ENCODE measurements around the gene NTRK3.

The NTRK3 gene

GRCh38 chr15:88032787-88033186 lies 223.8 kb downstream of the NTRK3 start:
- DNase-seq (ENCODE audit: low read depth in 3 of 3): no peak

- DNase-seq (ENCODE audit: low read depth in 3 of 3): no peak
Observed at GRCh38 chr15:88031461-88031860, 225.1 kb downstream of the NTRK3 start.

- DNase-seq (ENCODE audit: low read depth in 3 of 3): no peak
Observed at GRCh38 chr15:88029696-88030095, 226.8 kb downstream of the NTRK3 start.

- no peak for DNase-seq (ENCODE audit: low read depth in 3 of 3)
Observed at GRCh38 chr15:88028024-88028423, 228.5 kb downstream of the NTRK3 start.

- DNase-seq (ENCODE audit: low read depth in 3 of 3): no peak
Observed at GRCh38 chr15:88023914-88024313, 232.6 kb downstream of the NTRK3 start.

GRCh38 chr15:88022716-88023115 lies 233.8 kb downstream of the NTRK3 start:
- DNase-seq (ENCODE audit: low read depth in 3 of 3): no peak

GRCh38 chr15:88021601-88022000 lies 234.9 kb downstream of the NTRK3 start:
- DNase-seq (ENCODE audit: low read depth in 3 of 3): no peak

- no peak for DNase-seq (ENCODE audit: low read depth in 3 of 3)
Observed at GRCh38 chr15:88020806-88021205, 235.7 kb downstream of the NTRK3 start.

GRCh38 chr15:88019656-88020055 lies 236.9 kb downstream of the NTRK3 start:
- DNase-seq (ENCODE audit: low read depth in 3 of 3): no peak

GRCh38 chr15:88018869-88019641 lies 237.5 kb downstream of the NTRK3 start:
- DNase-seq (ENCODE audit: low read depth in 3 of 3): no peak

GRCh38 chr15:88017753-88018152 lies 238.8 kb downstream of the NTRK3 start:
- DNase-seq (ENCODE audit: low read depth in 3 of 3): no peak

- DNase-seq (ENCODE audit: low read depth in 3 of 3): no peak
Observed at GRCh38 chr15:88016406-88016805, 240.1 kb downstream of the NTRK3 start.

- no peak for DNase-seq (ENCODE audit: low read depth in 3 of 3)
Observed at GRCh38 chr15:88015228-88015860, 241.2 kb downstream of the NTRK3 start.

- no peak for DNase-seq (ENCODE audit: low read depth in 3 of 3)
Observed at GRCh38 chr15:88014454-88015160, 241.9 kb downstream of the NTRK3 start.

GRCh38 chr15:88013111-88013510 lies 243.4 kb downstream of the NTRK3 start:
- DNase-seq (ENCODE audit: low read depth in 3 of 3): no peak

- no peak for DNase-seq (ENCODE audit: low read depth in 3 of 3)
Observed at GRCh38 chr15:88012688-88013087, 243.9 kb downstream of the NTRK3 start.

GRCh38 chr15:88012233-88012632 lies 244.3 kb downstream of the NTRK3 start:
- no peak for DNase-seq (ENCODE audit: low read depth in 3 of 3)

GRCh38 chr15:88011533-88011932 lies 245.0 kb downstream of the NTRK3 start:
- DNase-seq (ENCODE audit: low read depth in 3 of 3): no peak

GRCh38 chr15:88006146-88006545 lies 250.4 kb downstream of the NTRK3 start:
- DNase-seq (ENCODE audit: low read depth in 3 of 3): no peak

GRCh38 chr15:88004399-88004798 lies 252.1 kb downstream of the NTRK3 start:
- DNase-seq (ENCODE audit: low read depth in 3 of 3): no peak

- DNase-seq (ENCODE audit: low read depth in 3 of 3): no peak
Observed at GRCh38 chr15:88003541-88004327, 252.8 kb downstream of the NTRK3 start.

- DNase-seq (ENCODE audit: low read depth in 3 of 3): no peak
Observed at GRCh38 chr15:88002706-88003105, 253.8 kb downstream of the NTRK3 start.
